HFFc6 (cell line): ENCODE results near the gene GJA4. TPM values are rescaled to one million over a fixed set of nuclear protein-coding genes. Genes with fewer than 3 reads are reported as not detected.

ENCODE experiments used
- DNase-seq: peaks from one replicate; pipeline ENCODE4 v3.0.0-alpha.2; 2018
- H3K27ac Mint-ChIP-seq: 2 replicates; pipeline ENCODE4 v1.8.0; 2020; ENCODE audit warnings: mild to moderate bottlenecking, mixed read lengths
- H3K27me3 Mint-ChIP-seq: 2 replicates; pipeline ENCODE4 v1.8.0; 2021; ENCODE audit warnings: mild to moderate bottlenecking, moderate library complexity, mixed read lengths; ENCODE audit not compliant: insufficient read depth
- H3K36me3 Mint-ChIP-seq: 2 replicates; pipeline ENCODE4 v1.8.0; 2021; ENCODE audit warnings: low read depth, mixed read lengths
- H3K4me1 Mint-ChIP-seq: 2 replicates; pipeline ENCODE4 v1.8.0; 2020; ENCODE audit warnings: low read depth, mixed read lengths
- H3K4me3 Mint-ChIP-seq: 2 replicates; pipeline ENCODE4 v1.8.0; 2020; ENCODE audit warnings: mild to moderate bottlenecking, moderate library complexity, mixed read lengths
- H3K9me3 Mint-ChIP-seq: 2 replicates; pipeline ENCODE4 v1.8.0; 2020; ENCODE audit warnings: mild to moderate bottlenecking, mixed read lengths
- CTCF ChIP-seq: fragments of 200-600 bp; sonication (generic); IDR thresholded peaks from 2 replicates; pipeline ENCODE4 v1.5.0; 2021; ENCODE audit warnings: antibody characterized with exemption, mild to moderate bottlenecking
- total RNA-seq, 6 experiments: library from RNA; stranded (reverse); fragmentation: NEBNext Ultra II Directional; extraction: Animal tissue kit (Norgen Biotek cat#: 25700); gene quantifications; 2 replicates in 1 of 6; 3 replicates in 5 of 6; pipeline ENCODE4 v1.2.3, GENCODE V29; 2021

GJA4 gene
- total RNA-seq, 6 experiments from 2014 or later = not detected

GRCh38 chr1:34785875-34786470, 6.8 kb upstream of the GJA4 start:
- H3K27me3 Mint-ChIP-seq = peaks cover 18% of the 10 kb centered on the region
- no peak overlapping the region for H3K27ac Mint-ChIP-seq
- no peak for TF ChIP-seq CTCF
- peaks cover 14% of the 10 kb centered on the region for H3K36me3 Mint-ChIP-seq
- H3K4me1 Mint-ChIP-seq = peaks cover 39% of the 10 kb centered on the region
- no peak overlapping the region for H3K4me3 Mint-ChIP-seq
- DNase-seq = no peak
- peaks cover 16% of the 10 kb centered on the region for H3K9me3 Mint-ChIP-seq

GRCh38 chr1:34786521-34787325, 6.1 kb upstream of the GJA4 start:
- DNase-seq = peak; percentile 71
- H3K36me3 Mint-ChIP-seq = peaks cover 14% of the 10 kb centered on the region
- TF ChIP-seq CTCF = peak; percentile 92
- H3K9me3 Mint-ChIP-seq = peaks cover 16% of the 10 kb centered on the region
- peaks cover 39% of the 10 kb centered on the region for H3K4me1 Mint-ChIP-seq
- H3K27me3 Mint-ChIP-seq = peaks cover 19% of the 10 kb centered on the region
- no peak overlapping the region for H3K27ac Mint-ChIP-seq
- H3K4me3 Mint-ChIP-seq = no peak overlapping the region

GRCh38 chr1:34787461-34788420, 5.1 kb upstream of the GJA4 start:
- Mint-ChIP-seq H3K27ac (no peak overlapping the region), H3K9me3 (peaks cover 16% of the 10 kb centered on the region), H3K4me3 (peak overlapping the region; percentile 37), H3K27me3 (peaks cover 18% of the 10 kb centered on the region), H3K4me1 (peaks cover 39% of the 10 kb centered on the region), H3K36me3 (peaks cover 14% of the 10 kb centered on the region)
- DNase-seq = peak; percentile 71
- TF ChIP-seq CTCF = peak; percentile 72

GRCh38 chr1:34790985-34791384, 1.8 kb upstream of the GJA4 start:
- H3K4me3 Mint-ChIP-seq = no peak overlapping the region
- H3K27ac Mint-ChIP-seq = no peak overlapping the region
- H3K27me3 Mint-ChIP-seq = peaks cover 17% of the 10 kb centered on the region
- no peak for TF ChIP-seq CTCF
- H3K4me1 Mint-ChIP-seq = peaks cover 24% of the 10 kb centered on the region
- H3K36me3 Mint-ChIP-seq = peaks cover 14% of the 10 kb centered on the region
- H3K9me3 Mint-ChIP-seq = peaks cover 16% of the 10 kb centered on the region
- DNase-seq = no peak

GRCh38 chr1:34792424-34792823, 375 bp upstream of the GJA4 start:
- TF ChIP-seq CTCF = no peak
- no peak overlapping the region for H3K27ac Mint-ChIP-seq
- peaks cover 14% of the 10 kb centered on the region for H3K4me1 Mint-ChIP-seq
- peaks cover 14% of the 10 kb centered on the region for H3K36me3 Mint-ChIP-seq
- peaks cover 17% of the 10 kb centered on the region for H3K27me3 Mint-ChIP-seq
- no peak for DNase-seq
- H3K9me3 Mint-ChIP-seq = peaks cover 16% of the 10 kb centered on the region
- H3K4me3 Mint-ChIP-seq = no peak overlapping the region
